HG03432 (cell line): ENCODE data around the gene KISS1R.
"Not testable (repeated sequence)": the region's sequence is repeated elsewhere in the genome, so short reads cannot be mapped to it uniquely, and the experiment has no call there.

Experiments used
- ATAC-seq: cut with Tn5 transposase; IDR thresholded peaks from one replicate; pipeline ENCODE4 v1.9.1; 2021; ENCODE audit warnings: mild to moderate bottlenecking, moderate library complexity; ENCODE audit not compliant: unreplicated experiment

KISS1R gene

DNA sequence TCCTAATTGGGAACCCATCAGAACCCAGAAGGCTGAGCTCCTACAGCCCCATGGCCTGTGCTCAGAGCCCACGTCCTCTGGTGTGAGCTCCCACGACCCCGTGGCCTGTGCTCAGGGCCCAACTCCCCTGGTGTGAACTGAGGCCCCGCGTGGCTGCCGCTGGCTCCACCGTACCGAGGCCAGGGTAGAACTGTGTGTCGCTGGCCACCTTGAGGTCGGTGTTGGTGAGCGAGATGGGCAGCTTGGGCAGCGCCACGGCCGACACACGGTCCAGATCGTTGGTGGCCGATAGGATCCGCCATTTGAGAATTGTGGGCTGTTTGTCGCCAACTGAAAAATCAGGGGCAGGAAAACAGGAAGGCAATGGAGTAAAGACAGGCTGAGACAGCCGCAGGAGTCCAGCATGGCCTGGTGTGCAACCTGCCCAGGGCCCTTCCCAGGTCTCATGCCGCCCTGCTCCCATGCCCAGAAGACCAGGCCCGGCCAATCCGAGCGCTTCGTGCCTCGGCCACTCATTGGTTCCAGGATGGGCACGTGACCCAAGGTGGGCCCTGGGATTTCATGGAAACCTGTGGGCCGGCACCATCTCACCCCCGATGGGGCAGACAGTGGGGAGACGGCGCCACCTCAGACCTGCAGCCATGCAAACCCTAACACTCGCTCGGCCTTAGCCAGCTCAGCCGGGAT, 35.6 kb upstream of the KISS1R start:
- no peak for ATAC-seq

DNA sequence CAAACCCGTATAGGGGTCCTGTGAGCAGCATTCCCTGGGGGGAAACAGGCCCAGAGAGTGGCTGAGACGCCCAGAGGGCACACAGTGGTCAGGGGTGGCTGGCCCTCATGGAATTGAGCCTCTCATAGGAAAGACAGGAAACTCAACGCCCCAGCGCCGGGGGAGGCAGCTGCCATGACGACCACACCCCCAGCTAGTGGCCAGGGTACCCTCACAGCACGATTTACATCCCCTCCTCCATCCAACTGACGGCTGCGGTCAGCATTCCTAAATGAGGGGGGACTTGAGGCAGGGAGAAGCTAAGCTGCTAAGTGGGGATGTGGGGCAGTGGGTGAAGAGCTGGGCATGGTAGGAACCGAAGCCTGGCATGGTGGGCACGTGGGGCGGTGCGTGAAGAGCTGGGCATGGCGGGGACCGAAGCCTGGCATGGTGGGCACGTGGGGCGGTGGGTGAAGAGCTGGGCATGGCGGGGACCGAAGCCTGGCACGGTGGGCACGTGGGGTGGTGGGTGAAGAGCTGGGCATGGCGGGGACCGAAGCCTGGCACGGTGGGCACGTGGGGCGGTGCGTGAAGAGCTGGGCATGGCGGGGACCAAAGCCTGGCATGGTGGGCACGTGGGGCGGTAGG, 34.1 kb upstream of the KISS1R start:
- no peak for ATAC-seq

DNA sequence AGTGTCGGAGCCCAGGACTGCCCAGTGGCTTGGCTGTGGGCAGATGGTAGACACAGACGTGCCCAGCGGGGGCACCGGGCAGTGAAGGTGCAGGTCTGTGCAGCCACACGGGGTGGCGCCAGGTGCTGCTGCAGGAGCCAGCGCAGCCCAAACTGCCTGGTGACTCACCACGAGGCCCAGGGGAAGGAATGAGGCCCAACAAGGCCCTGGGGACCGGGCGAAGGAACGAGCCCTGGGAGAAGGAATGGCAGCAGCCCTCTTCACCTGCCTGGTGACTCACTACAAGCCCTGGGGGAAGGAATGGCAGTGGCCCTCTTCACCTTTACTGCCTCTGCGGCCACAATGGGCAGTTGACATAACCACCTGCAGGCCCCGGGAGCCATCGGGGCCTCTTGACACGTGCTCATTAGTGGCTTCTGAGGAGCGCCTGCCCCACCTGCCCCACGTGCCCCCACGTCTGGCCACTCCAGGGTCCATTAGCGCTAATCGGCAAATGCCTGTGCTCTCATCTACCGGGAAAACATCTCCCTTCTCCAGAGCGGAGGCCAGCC, 33.4 kb upstream of the KISS1R start:
- no peak for ATAC-seq

DNA sequence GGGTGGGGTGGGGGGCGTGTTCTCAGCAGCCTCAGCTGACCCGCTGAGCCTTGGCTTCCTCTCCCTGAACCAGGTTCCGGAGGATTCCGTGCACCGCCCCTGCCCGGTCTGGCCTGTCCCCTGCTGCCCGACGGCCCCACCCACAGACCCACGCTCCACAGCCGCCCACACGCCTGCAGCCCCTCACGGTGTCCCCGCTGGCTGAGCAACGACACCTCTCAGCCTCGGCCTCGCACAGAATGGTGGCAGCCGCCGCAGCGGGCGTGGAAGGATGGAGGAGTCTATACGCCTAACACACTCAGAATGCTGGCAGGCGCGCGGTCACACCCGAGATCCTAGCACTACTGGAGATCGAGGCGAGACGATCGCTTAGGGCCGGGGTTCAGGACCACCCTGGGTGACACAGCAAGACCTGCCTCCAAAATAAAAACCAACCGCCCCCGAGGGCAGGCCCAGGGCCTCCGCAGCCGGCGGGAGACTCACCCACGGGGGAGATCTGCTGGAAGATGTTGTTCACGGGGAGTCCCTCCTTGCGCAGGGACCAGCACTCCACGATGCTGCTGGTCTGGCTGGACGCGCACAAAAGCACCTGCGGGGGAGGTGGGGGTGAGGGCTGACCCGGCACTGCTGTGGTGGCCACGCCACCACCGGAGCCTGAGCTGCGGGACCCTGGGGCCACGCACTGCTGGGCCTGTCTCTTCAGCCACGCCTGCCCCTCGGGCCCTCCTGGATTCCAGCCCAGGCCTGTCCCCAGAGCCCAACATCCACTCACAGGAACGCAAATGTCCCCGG, 32.5 kb upstream of the KISS1R start:
- ATAC-seq: no peak

DNA sequence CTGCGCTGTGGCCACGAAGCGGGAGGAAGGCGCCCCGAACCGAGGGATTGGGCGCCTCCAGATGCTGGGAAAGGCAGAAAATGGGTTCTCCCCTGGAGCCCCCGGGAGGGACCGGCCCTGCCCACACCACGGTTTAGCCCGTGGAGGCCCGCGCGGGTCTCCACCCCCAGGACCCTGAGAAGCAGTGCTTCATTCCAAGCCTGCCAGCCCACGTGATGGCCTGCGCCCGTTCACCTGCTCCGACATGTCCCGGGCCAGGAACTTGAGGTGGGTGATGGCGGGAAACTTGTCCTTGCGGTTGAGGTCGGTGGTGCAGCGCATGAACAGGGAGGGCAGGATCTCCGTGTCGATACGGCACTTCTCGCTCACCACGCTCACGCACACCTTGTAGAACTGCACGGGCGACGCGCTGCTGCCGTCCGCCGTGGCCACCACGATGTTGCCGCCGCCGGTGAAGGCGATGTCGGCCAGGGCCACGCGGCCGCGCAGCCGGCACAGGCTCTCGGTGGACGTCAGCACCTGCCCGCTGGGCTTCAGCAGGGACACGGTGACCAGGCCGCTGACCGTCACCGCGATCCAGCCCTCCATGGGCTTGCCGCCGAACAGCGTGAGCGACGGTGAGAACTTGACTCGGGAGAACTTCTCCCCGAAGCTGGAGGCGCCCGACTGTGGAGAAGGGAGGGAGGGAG, 31.5 kb upstream of the KISS1R start:
- ATAC-seq: no peak

DNA sequence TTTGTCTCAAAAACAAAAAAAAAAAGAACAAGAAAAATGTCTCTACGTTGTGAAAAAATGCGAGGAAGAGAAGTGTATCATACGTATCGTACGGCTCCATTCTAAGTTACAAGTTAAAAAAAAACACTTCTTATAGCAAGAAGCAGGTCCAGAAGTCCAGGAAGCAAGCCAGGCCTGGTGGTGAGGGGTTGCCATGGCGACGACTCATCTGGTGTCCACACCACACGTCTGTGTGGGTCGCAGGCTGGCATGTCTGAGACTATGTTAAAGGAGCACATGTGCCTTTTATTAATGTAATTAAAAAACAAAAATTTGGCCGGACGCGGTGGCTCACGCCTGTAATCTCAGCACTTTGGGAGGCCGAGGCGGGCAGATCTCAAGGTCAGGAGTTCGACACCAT, 30.1 kb upstream of the KISS1R start:
- no peak for ATAC-seq

DNA sequence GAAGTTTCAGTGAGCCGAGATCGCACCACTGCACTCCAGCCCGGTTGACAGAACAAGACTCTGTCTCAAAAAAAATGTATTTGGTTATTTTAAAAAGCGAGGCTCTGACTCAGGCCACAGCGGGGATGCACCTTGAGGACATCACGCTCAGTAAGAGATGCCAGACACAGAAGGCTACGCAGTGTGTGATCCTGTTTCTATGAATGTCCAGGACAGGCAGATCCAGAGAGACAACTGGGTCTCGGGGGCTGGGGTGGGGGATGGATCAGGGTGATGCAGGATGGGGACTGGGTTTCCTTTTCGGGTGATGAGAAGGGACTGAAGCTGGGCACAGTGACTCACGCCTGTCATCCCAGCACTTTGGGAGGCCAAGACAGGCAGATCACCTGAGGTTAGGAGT, 29.5 kb upstream of the KISS1R start:
- ATAC-seq: no peak

DNA sequence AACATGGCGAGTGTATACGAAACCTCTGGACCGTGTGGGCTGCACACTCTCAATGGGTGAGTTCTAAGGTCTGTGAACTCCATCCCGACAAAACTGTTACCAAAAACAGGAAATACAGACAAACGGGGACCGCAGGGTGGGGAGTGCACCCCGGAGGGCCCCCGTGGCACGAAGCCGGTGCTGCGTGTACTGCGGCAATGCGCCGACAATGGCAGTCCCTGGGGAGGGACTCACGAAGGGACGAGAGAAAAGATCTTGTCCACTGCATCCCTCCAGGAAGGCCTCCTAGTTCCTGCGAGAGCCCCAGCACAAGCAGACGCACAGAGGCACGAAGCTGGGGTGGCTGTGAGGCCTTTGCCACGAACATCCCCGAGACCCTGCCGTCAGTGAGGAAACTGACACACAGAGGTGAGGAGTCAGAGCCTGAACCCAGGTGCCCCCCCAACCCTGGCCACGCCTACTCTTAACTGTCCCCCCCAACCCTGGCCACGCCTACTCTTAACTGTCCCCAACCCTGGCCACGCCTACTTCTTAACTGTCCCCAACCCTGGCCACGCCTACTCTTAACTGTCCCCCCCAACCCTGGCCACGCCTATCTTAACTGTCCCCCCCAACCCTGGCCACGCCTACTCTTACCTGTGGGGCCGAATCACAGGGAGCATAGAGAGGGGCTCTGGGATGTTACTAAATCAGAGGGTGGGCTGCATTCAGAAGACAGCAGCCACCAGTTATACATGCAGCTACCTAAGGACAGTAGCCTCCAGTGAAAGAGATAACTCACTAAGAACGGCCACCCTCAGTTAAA, 28.4 kb upstream of the KISS1R start:
- no peak for ATAC-seq

DNA sequence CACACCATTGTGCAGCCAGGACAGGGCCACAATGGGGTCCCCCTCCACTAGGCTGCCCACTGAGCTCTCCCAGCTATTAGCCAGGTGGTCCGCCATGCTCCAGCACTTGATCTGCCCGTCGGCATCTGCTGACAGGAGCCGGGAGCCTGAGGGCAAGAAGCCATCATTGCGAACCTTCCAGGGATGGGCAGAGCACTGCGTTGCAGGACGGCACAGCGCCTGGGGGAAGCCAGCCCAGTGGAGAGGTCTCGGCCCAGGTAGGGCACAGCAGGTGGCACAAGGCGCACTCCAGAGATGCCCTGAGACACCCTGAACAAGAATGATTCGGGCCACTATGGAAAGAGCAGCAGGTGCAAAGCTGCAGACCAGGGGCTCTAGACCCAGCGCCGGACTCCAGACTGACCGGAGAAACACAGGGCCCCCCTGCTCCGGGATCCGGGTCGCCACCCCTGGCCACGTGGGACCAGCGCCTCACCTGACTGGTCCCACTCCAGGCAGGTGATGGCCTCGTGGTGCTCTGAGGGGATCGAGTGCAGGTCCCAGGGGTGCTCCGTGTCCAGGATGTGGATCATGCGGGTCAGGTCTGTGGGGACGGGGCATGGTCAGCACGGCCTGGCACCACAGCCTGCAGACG, 27.4 kb upstream of the KISS1R start:
- no peak for ATAC-seq

DNA sequence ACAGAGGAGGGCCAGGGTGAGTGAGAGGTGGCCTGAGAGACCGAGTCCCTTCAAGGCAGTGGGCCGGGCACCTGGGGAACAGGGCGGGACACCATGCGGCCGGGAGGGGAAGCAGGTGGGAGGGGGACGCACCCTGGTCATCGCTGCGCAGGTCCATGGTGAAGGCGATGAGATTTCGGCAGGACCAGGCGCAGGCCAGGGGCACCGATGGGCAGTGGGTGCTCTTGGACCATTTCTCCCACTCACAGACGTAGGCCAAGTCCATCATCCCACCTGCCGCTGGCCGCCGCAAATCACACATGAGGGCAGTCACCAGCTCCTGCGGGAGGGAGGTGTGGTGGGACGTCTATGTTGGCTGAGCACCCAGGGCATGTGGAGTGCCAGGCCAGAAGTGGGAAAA, 26.3 kb upstream of the KISS1R start:
- ATAC-seq: no peak

DNA sequence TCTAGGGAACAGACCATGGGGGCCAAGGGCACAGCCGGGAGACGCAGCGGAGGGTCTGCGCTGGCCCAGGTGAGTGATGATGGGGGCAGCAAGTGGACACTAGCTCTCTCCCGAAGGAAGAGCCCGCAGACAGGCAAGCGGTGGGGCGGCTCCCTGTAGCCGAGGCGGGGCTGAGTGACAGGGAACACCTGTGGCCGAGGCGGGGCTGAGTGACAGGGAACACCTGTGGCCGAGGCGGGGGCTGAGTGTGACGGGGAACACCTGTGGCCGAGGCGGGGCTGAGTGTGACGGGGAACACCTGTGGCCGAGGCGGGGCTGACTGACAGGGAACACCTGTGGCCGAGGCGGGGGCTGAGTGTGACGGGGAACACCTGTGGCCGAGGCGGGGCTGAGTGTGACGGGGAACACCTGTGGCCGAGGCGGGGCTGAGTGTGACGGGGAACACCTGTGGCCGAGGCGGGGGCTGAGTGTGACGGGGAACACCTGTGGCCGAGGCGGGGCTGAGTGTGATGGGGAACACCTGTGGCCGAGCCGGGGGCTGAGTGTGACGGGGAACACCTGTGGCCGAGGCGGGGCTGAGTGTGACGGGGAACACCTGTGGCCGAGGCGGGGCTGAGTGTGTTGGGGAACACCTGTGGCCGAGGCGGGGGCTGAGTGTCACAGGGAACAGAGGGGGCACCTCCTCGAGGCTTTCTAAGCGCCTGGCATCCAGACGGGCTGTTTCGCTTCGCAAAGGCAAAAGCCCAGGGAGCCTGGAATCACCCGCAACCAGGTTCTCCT, 25.5 kb upstream of the KISS1R start:
- not testable (repeated sequence) for ATAC-seq

DNA sequence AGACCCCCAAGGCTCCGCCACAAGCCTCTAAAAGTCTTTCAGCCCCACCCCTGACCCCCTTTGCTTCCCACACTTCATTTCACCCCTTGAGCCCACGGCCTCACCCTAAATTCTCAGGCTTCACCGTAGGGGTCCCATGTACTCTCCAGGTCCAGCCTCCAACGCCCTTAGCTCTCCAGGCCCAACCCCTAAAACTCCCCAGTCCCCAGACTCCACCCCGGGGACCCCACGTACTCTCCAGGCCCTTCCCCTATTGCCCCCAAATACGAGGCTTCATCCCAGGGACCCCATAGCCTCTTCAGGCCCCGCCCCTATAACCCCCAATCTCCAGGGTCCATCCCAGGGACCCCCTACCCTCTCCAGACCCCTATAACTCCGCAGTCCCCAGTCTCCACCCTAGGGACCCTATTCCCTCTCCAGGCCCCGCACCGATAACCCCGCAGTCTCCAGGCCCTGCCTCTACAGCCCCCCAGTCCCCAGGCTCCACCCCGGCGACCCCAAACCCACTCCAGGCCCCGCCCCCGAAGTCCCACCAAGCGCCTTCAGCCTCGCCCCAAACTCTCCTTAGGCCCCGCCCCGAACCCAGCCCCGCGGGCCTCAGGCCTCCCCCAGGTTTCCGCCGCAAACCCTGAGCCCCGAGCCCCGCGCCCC, 24.8 kb upstream of the KISS1R start:
- no peak for ATAC-seq

DNA sequence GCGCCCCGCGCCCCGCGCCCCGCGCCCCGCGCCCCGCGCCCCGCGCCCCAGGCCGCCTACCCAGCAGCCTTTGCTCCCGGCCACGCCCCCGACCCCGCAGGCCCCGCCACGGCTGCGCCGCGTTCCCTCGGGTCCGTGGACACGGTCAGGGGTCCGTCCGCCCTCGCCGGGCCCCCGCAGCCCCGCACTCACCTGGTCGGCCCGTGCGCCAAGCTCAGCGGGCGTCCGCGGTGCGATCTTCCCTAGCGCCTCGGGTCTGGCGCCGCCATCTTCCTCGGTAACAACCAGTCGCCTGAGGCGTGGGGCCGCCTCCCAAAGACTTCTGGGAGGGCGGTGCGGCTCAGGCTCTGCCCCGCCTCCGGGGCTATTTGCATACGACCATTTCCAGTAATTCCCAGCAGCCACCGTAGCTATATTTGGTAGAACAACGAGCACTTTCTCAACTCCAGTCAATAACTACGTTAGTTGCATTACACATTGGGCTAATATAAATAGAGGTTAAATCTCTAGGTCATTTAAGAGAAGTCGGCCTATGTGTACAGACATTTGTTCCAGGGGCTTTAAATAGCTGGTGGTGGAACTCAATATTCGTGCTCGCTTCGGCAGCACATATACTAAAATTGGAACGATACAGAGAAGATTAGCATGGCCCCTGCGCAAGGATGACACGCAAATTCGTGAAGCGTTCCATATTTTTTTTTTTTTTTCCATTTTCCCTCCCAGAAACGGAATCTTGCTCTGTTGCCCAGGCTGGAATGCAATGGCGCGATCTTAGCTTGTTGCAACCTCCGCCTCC, 24.0 kb upstream of the KISS1R start, which contains the start of the genes MED16 and RNU6-9:
Gene MED16, minus strand, starts transcription at position 294 of the 796 bp plus-strand sequence. CDS start 2,056 bp downstream, outside the sequence.
Gene RNU6-9, plus strand, starts transcription at position 591 of the 796 bp plus-strand sequence.
- ATAC-seq: peak; percentile 81

DNA sequence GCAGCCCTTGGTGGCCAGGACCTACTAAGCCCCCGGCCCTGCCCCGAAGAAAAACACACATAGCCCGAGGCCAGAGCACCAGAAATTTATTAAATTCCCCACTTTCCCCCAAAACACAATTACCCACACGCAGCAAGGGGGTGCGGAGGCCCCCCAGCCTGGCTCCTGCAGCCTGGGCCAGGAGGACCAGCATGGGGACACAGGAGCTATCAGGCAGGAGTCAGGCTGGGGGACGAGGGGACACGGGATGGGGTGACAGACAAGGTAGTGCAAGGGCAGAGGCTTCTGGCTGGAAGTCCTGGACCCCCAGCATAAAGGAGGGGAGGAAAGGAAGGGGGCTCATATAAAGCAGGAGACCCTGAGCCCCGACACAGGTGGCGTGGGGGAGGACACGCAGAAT, 20.7 kb upstream of the KISS1R start:
- ATAC-seq: no peak

DNA sequence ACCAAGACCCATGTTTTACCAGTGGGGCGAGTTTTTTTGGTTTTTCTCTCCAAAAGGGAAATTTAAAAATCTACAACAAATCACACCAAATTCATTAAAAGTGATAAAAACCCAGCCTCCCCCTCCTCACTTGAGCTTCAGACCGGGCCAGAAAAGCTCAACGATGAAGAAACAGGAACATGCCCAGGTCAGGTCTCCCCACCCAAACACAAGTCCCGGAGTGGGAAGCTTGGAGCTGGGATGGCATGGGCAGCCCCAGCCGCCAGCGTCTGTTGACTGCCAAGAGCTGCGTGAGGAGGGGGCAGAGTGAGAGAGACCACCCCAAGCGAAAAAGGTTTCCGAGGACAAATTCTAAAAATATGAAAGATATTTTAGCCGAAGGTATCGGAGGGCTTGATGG, 20.1 kb upstream of the KISS1R start:
- ATAC-seq: no peak

DNA sequence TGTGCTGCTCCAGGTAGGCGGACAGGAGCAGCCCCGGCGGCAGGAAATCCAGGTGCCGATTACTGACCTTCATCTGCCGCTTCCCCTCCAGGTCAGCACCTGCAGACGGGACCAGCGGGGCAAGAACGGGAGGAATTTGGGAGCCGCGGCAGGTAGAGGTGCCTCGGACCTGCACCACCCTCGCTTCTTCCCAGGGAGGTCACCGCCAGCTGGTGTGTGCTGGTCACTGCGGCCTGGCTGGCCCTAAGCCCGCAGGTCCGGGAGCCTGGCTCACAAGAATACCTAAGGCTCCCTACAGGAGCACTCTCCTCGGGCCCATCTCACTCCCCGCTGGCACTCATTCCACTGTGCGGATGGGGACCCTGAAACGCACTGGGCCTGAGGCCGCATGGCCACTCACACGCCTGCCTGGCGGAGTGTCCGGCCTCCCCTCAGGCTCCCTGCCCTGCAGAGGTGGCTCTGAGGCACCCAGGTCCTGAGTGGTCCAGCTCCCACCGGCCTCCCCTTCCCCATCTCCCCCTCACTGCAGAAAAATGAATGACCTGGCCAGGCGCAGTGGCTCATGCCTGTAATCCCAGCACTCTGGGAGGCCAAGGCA, 19.6 kb upstream of the KISS1R start:
- no peak for ATAC-seq

DNA sequence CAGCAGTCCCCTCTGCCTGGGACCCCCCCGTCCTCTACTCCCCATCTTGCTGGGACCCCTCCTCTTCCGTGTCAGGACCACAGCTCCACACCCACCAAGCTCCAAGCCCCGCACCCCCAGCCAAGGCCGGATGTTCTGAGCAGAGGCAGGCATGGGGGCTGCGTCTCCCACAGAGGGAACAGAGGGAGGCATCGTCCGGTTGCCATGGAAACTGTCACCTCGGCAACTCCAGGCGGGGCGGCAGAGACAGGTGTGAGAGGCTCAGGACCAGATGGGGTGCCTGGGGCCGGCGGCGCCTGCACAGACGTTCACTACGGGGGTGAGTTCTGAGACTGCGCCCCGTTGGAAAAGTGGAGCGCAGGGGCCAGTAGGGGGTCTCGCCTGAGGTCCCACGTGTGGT, 18.5 kb upstream of the KISS1R start:
- no peak for ATAC-seq
